Activated CD8-positive, alpha-beta memory T cell treated with anti-CD3 and anti-CD28 coated beads for 4 hours (primary cell): ENCODE measurements around the gene MCM7.

ENCODE experiments used
- DNase-seq, 2 donors: peaks; one replicate each; pipeline ENCODE4 v3.0.0-alpha.2; 2020; ENCODE audit warnings: low read depth in 2 of 2

MCM7 gene

DNA sequence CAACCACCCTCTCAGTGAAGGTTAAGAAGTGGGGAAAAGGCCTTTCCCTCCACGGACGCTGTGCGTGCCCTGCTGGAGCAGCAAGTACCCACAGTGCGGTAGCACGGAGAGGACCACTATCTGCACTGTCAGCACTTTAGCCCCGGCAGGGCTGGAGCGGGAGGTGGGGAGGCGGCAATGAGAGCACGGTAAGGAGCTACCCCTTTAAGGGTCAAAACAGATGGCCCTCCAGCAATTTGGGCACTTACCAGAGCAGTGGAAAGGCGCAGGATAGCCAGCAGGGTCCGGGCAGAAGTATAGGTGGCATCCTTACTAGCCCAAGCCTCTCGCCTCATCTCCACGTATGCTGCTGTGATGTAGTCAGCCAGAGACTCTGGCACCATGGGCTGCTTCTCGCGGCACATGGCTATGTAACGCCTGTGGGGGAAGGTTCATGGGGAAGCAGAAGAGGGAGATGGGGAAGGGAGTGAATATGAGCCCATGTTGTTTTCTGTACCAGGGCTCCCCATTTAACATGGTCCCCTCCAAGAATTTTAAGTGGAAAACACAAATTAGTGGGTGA is 7.2 kb downstream of the MCM7 start:
- no peak for DNase-seq

DNA sequence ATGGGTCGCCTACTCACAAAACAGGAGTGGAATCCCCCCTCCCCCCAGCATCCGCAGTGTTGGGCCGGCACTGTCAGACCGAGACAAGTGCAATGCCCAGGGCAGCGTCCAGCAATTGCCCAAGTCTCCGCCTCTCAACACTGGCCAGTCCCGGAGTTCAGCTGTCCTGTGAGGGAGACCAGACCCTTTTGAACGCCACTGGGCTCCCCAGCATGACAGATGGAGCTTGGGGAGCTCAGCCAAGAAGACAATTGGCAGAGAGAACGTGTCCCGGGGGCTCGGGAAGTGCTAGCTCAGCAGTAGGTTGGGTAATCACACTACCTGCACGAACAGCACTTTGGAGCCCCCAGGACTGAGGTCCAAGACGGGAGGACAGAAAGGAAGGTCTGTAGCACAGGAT is 7.7 kb downstream of the MCM7 start:
- DNase-seq: no peak

- DNase-seq: no peak
Observed at GRCh38 chr7:100093054-100093453, 8.1 kb downstream of the MCM7 start.

- no peak for DNase-seq
Observed at GRCh38 chr7:100091411-100092181, 9.6 kb downstream of the MCM7 start.

DNA sequence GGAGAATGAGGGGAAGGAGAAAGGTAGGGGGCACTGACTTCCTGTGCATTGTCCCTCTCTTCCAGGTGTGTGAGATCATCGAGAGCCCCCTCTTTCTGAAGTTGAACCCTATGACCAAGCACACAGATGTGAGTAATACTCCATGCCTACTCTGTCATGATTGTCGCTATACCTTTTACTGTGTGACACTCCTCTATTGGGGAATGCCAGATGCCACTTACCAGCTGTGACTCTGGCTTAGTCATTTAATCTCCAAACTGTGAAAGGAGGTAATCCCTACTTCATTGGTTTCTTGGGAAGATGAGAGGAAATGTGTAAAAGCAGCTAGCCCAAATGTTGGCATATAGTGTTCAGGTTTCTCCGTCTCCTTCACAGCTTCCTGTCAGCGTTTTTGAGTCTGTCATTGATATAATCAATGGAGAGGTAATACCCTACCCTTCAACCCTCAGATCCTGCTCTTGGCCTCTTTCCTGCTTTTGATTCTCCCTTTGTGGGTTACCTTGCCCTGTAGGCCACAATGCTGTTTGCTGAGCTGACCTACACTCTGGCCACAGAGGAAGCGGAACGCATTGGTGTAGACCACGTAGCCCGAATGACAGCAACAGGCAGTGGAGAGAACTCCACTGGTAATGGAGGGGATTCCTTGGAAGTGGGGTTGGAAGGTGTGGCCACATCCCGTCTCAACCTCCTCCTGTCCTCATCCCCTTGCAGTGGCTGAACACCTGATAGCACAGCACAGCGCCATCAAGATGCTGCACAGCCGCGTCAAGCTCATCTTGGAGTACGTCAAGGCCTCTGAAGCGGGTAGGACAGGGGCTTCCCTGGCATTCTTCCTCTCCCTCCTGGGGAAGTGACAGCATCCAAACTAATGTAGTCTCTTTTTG is 10.4 kb downstream of the MCM7 start:
- DNase-seq: no peak

DNA sequence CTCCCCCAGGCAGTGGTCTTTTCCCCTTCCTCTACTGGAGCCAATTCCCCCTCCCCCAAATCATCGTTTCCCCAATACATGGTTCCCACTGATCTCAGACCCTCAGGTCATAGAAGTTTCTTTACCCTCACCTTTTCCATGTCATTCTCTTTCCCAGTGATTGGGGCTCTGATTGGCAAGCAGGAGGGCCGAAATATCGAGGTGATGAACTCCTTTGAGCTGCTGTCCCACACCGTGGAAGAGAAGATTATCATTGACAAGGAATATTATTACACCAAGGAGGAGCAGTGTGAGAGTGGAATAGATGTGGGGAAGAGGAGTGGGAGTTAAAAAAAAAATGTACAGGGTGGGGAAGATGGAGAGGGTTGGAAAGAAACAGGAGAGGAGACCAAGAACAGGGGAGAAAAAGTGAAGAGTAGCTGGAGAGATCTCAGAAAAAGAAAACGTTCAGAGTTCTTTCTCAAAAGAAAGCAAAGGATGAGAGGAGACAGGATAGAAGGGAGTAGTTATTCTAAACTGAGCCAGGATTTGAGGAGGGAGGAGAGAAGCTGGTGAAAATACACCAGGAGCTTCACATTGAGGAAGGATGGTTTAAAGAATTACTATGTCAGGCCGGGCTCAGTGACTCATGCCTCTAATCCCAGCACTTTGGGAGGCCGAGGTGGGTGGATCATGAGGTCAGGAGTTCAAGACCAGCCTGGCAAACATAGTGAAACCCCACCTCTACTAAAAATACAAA is 11.6 kb downstream of the MCM7 start:
- no peak for DNase-seq

GRCh38 chr7:100088621-100089457 is 12.4 kb downstream of the MCM7 start, which contains the start of gene COPS6:
Gene COPS6, plus strand, starts transcription at chr7:100088969. Its CDS starts 22 bp downstream, at chr7:100088991.
- DNase-seq: peak; percentile 63 to 64

- no peak for DNase-seq
Observed at GRCh38 chr7:100088095-100088620, 13.0 kb downstream of the MCM7 start.

DNA sequence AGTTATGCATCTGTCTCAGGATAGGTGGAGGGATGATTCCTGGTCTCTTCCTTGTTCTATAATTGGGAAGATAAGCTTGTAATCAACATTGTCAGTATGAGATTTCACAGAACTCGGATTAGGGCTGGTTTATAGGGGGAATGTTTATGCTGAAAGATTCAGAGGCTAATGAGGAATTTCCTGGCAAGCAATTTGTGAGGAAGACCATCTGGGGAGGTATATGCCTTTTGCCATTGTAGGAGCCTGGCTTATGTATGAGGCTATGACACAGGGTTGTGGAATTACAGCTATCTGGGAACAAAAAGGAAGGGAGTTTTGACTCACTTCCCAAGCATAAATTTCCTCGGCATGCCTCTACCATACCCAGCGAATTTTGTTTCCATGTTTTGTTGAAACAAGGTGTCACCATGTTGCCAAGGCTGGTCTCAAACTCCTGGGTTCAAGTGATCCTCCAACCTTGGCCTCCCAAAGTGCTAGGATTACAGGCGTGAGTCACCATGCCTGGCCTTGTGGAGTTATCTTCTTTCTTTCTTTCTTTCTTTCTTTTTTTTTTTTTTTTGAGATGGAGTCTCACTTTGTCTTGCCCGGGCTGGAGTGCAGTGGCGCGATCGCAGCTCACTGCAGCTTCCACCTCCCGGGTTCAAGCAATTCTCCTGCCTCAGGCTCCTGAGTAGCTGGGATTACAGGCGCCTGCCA is 14.0 kb downstream of the MCM7 start:
- DNase-seq: no peak

- no peak for DNase-seq
Observed at GRCh38 chr7:100085515-100085914, 15.7 kb downstream of the MCM7 start.

DNA sequence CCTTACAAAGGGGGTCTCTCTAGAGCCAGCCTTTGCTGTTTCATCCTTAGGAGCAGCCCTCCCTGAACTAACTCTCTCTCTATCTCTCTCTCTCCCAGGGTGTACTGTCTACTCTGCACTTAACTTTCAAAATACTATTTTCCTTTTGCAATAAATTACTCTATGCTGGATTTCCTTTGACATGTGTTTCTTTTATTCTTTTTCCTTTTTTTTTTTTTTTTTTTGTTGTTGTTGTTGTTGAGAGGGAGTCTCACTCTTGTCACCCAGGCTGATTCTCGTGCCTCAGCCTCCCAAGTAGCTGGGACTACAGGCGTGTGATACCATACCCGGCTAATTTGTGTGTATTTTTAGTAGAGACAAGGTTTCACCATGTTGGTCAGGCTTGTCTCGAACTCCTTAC is 18.2 kb downstream of the MCM7 start:
- DNase-seq: no peak

GRCh38 chr7:100081535-100082102 is 19.6 kb downstream of the MCM7 start, which contains the start of gene ZNF3:
Gene ZNF3, minus strand, starts transcription at chr7:100081723. Its CDS starts 4,366 bp downstream, at chr7:100077357.
- peak; percentile 95 to 97 for DNase-seq

DNA sequence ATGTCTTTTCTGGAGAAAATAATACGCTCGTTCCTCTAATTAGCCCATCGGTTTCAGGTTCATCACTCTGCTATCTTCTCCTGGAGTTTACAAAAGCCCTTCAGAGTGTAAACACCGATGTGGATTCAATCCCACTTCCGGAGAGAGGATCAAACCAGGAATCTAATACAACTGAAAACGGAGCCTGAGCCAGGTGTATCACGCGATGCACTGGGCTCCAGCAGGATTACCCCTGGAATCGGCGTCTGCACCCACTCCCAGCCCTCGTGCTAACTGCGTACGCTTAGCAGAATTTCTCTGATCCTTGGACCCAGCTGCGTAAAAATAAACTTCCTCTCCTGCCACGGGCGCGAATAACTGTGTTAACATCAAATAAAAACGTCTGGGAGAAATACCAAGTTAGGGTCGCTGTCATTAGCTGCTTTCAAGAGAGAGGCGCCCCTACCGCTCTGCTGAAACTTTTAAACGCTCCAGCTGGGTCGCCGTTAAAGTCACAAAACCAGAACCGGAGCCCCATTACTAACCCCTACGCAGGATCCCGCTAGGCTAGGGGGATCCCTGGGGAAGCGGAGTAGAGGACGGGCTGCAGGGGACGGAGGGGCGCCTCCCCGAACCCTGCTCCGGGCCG is 20.2 kb downstream of the MCM7 start:
- DNase-seq: no peak

- no peak for DNase-seq
Observed at GRCh38 chr7:100079024-100079560, 22.1 kb downstream of the MCM7 start.

DNA sequence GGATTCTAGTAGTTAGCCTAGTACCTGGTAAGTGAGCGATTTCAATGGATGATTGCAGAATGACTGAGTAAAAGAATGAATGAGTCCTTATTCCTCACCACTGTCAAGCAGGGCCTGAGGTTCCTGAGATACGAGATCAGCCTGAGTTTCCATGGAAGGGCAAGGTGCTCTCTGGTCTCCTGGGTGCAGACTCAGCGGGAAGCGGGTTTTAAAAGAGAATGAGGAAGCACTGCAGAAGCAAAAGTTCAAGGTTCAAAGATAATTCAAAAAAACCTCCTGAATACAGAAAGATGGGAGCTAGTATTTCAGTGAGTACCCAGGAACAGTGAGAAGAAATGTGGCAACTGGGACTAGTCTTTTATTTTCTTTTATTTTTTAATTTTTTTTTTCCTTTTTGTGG is 24.0 kb downstream of the MCM7 start:
- no peak for DNase-seq

DNA sequence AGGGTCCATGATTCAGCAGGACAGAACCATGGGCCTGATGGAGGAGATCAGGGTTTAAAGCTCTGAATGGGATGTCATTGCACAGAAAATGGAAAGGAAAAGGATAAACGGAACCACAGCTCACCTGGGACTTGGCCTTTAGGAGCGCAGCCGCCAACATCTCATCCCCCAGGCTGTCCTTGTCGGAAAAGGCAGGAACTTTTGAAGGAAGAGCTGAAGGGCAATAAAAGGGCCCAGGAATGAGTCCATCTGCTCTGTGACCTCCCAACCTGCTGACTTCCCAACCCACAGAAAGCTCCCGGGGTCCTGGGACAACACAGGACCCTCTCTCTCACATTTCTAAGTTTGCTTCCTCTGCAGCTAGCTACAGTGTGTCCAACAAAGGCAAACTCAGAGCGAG is 25.8 kb downstream of the MCM7 start:
- DNase-seq: no peak

DNA sequence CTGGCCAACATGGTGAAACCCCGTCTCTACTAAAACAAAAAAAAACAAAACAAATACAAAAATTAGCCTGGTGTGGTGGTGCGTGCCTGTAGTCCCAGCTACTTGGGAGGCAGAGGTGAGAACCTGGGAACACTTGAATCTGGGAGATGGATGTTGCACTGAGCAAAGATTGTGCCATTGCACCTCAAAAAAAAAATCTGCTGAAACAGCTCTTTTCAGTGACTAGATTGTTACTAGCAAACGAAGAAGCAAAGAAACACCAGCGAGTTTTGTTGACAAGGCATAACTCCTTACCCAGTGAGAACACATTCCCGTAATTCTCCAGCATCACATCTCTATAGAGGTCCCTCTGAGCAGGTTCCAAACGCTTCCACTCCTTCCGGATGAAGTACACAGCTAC is 26.4 kb downstream of the MCM7 start:
- DNase-seq: no peak

- DNase-seq: no peak
Observed at GRCh38 chr7:100072462-100072861, 28.7 kb downstream of the MCM7 start.
